Body of pancreas (tissue), 4 donors: ENCODE results near the gene PAPPA2. TPM values are rescaled to one million over a fixed set of nuclear protein-coding genes. Genes with fewer than 3 reads are reported as not detected.

Experiments used
- ATAC-seq: fragments of 150-250 bp; one replicate; pipeline ENCODE4 v1.9.1; 2016
- DNase-seq, 4 donors: peaks; one replicate each; pipeline ENCODE4 v3.0.0-alpha.2; 2019
- H3K27ac ChIP-seq, 4 donors: fragments of 200-600 bp; sonication (generic); 1 replicate in 3 of 4; 2 replicates in 1 of 4; pipeline versions ENCODE4 v1.5.1 to v1.6.1; 2016 to 2019; ENCODE audit warnings: mild to moderate bottlenecking in 1 of 4, mixed read lengths in 1 of 4, moderate library complexity in 1 of 4
- H3K27me3 ChIP-seq, 2 donors: fragments of 200-600 bp; sonication (generic); one replicate each; pipeline ENCODE4 v1.6.0; 2016; ENCODE audit warnings: mild to moderate bottlenecking in 1 of 2
- H3K36me3 ChIP-seq, 2 donors: fragments of 200-600 bp; sonication (generic); replicated peaks in 1 of 2; 2 replicates each; pipeline ENCODE4 v1.5.1; 2016; ENCODE audit warnings: low read depth in 2 of 2; ENCODE audit not compliant: insufficient read depth in 1 of 2
- H3K4me1 ChIP-seq: fragments of 200-600 bp; sonication (generic); one replicate; pipeline ENCODE4 v1.6.0; 2016
- H3K4me3 ChIP-seq, 2 donors: fragments of 200-600 bp; sonication (generic); 1 replicate in 1 of 2; 2 replicates in 1 of 2; pipeline ENCODE4 v1.5.1; 2016 to 2019
- H3K9me3 ChIP-seq, 3 donors: fragments of 200-600 bp; sonication (generic); 1 replicate in 2 of 3; 2 replicates in 1 of 3; pipeline ENCODE4 v1.5.1; 2016
- CTCF ChIP-seq, 7 experiments: fragments of 450-650 bp in 4 of 7; fragments of 200-600 bp in 3 of 7; sonication (generic) in 3 of 7; IDR thresholded peaks; one replicate each; pipeline ENCODE4 v1.5.1; 2016 to 2019; ENCODE audit warnings: antibody characterized with exemption in 7 of 7
- POLR2A ChIP-seq, 3 donors: fragments of 450-650 bp; IDR thresholded peaks; one replicate each; pipeline ENCODE4 v1.6.1; 2016; ENCODE audit warnings: antibody characterized with exemption in 3 of 3, mild to moderate bottlenecking in 2 of 3
- WGBS, 2 donors: methylation state at CpG; one replicate each; pipeline ENCODE4 v1.1.5; 2017; 5-methylcytosine and 5-hydroxymethylcytosine counted together
- intact Hi-C: fragments of 100-400 bp; cut with DNase I; formaldehyde crosslinking; loops from one replicate; pipeline ENCODE4 v1.15.1; 2023
- total RNA-seq, 2 donors: library from RNA; depleted of rRNA; stranded (reverse); fragments of >200 nt; gene quantifications; one replicate each; pipeline ENCODE4 v1.1.0, GENCODE V29; 2016

Gene PAPPA2
- total RNA-seq, 2 donors from 2014 or later: under 0.01 to 5.4 TPM

GRCh38 chr1:176601348-176601747 lies 138.4 kb downstream of the PAPPA2 start:
- WGBS, 2 donors: 80 to 88% methylated on average over 3 of the region's 3 CpGs

GRCh38 chr1:176602388-176603004 lies 139.5 kb downstream of the PAPPA2 start:
- H3K4me1 ChIP-seq: peaks cover 17% of the 10 kb centered on the region
- no peaks in the 10 kb centered on the region for H3K27me3 ChIP-seq
- 14 to 18% methylated on average over 5 of the region's 5 CpGs for WGBS, 2 donors
- H3K4me3 ChIP-seq: no peak overlapping the region
- H3K9me3 ChIP-seq: no peaks in the 10 kb centered on the region
- peak overlapping the region in 3 of 4 donors; percentile 5 to 28 (median 25) for H3K27ac ChIP-seq
- peak; percentile 47 for ATAC-seq
- no peaks in the 10 kb centered on the region for H3K36me3 ChIP-seq
- no peak for TF ChIP-seq CTCF (IDR thresholded peaks at IDR 0.05)
- no peak for TF ChIP-seq POLR2A (IDR thresholded peaks at IDR 0.05)
- peak in 2 of 4 donors; percentile 23 to 51 for DNase-seq
- intact Hi-C loops: no loop called here

More at GRCh38 chr1:176601348-176601747, 138.4 kb downstream of the PAPPA2 start:
- no peaks in the 10 kb centered on the region for H3K36me3 ChIP-seq
- no peak for DNase-seq
- no peak for TF ChIP-seq CTCF (IDR thresholded peaks at IDR 0.05)
- no peak for TF ChIP-seq POLR2A (IDR thresholded peaks at IDR 0.05)
- H3K27ac ChIP-seq: no peak overlapping the region
- ATAC-seq: no peak
- no peaks in the 10 kb centered on the region for H3K9me3 ChIP-seq
- no peak overlapping the region for H3K4me3 ChIP-seq
- peaks cover 17% of the 10 kb centered on the region for H3K4me1 ChIP-seq
- intact Hi-C loops: no loop called here
- H3K27me3 ChIP-seq: no peaks in the 10 kb centered on the region

- intact Hi-C loops: no loop called here
- peaks cover 23% of the 10 kb centered on the region for H3K4me1 ChIP-seq
- TF ChIP-seq POLR2A (IDR thresholded peaks at IDR 0.05) (no peak), CTCF (IDR thresholded peaks at IDR 0.05) (no peak)
- H3K36me3 ChIP-seq: no peaks in the 10 kb centered on the region
- ATAC-seq (no peak), DNase-seq (no peak)
- no peak overlapping the region for H3K4me3 ChIP-seq
- WGBS, 2 donors: 78 to 84% methylated on average over 1 of the region's 1 CpG
- H3K27me3 ChIP-seq: no peaks in the 10 kb centered on the region
- no peaks in the 10 kb centered on the region for H3K9me3 ChIP-seq
- H3K27ac ChIP-seq: no peak overlapping the region
Observed at GRCh38 chr1:176603696-176604095, 140.7 kb downstream of the PAPPA2 start.

GRCh38 chr1:176604461-176604860 lies 141.5 kb downstream of the PAPPA2 start:
- Histone ChIP-seq H3K36me3 (no peaks in the 10 kb centered on the region), H3K27ac (no peak overlapping the region), H3K4me1 (peaks cover 23% of the 10 kb centered on the region), H3K4me3 (no peak overlapping the region), H3K9me3 (no peaks in the 10 kb centered on the region), H3K27me3 (no peaks in the 10 kb centered on the region)
- TF ChIP-seq POLR2A (IDR thresholded peaks at IDR 0.05): no peak
- TF ChIP-seq CTCF (IDR thresholded peaks at IDR 0.05): no peak
- ATAC-seq (no peak), DNase-seq (no peak)
- intact Hi-C loops: no loop called here
- WGBS, 2 donors: 22 to 41% methylated on average over 2 of the region's 2 CpGs

GRCh38 chr1:176605176-176605575 lies 142.2 kb downstream of the PAPPA2 start:
- Histone ChIP-seq H3K27ac (no peak overlapping the region), H3K9me3 (no peaks in the 10 kb centered on the region), H3K36me3 (no peaks in the 10 kb centered on the region), H3K27me3 (no peaks in the 10 kb centered on the region), H3K4me1 (peaks cover 23% of the 10 kb centered on the region), H3K4me3 (no peak overlapping the region)
- WGBS, 2 donors: 73 to 75% methylated on average over 1 of the region's 1 CpG
- intact Hi-C loops: no loop called here
- ATAC-seq: no peak
- TF ChIP-seq POLR2A (IDR thresholded peaks at IDR 0.05): no peak
- TF ChIP-seq CTCF (IDR thresholded peaks at IDR 0.05): no peak
- DNase-seq: no peak
